ENCODE measurements around the gene TNNT2.

TNNT2 gene

DNA sequence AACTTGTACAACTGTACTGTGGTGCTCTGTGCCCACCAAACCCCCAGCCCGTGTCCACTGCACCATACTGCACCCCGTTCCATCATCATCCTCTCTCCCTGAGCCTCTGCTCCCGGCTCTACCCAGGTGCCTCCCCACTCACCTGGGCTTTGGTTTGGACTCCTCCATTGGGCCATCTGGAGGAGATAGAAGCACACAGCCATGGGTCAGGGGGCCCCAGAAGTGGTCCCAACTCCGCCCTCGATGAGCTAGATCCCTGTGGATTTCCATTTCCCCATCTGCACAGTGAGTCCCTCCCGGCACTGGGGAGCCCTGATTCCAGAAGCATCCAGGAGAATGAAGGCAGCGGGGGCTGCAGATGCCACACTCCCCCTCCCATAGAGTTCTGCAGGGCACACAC lies 10.8 kb downstream of the TNNT2 start:
- TF ChIP-seq, protein P1, sequence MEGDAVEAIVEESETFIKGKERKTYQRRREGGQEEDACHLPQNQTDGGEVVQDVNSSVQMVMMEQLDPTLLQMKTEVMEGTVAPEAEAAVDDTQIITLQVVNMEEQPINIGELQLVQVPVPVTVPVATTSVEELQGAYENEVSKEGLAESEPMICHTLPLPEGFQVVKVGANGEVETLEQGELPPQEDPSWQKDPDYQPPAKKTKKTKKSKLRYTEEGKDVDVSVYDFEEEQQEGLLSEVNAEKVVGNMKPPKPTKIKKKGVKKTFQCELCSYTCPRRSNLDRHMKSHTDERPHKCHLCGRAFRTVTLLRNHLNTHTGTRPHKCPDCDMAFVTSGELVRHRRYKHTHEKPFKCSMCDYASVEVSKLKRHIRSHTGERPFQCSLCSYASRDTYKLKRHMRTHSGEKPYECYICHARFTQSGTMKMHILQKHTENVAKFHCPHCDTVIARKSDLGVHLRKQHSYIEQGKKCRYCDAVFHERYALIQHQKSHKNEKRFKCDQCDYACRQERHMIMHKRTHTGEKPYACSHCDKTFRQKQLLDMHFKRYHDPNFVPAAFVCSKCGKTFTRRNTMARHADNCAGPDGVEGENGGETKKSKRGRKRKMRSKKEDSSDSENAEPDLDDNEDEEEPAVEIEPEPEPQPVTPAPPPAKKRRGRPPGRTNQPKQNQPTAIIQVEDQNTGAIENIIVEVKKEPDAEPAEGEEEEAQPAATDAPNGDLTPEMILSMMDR (IDR thresholded peaks at IDR 0.05; ENCODE audit: low read depth, low read length): no peak
- no peak overlapping the region for H3K4me3 ChIP-seq (replicated peaks in 1 of 2; ENCODE audit: low read depth in 2 of 2, low read length in 2 of 2)
- DNase-seq (ENCODE audit: low read depth in 2 of 2): no peak

DNA sequence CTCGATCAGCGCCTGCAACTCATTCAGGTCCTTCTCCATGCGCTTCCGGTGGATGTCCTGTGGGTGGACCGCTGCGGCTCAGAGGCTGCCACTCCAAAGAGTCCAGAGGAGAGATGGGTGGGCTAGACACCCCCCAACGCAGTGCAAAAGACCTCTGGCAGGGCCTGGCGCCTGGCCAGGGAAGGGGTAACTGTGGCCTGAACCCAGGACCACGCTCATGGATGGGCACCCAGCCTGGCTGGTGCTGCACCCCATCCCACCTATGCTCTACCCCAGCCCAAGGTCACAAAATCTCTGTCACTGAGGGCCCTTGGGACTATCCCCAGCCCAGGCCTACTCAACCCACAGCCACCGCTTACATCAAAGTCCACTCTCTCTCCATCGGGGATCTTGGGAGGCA lies 12.2 kb downstream of the TNNT2 start:
- TF ChIP-seq, protein P1 (IDR thresholded peaks at IDR 0.05; ENCODE audit: low read depth, low read length): no peak
- no peak for DNase-seq (ENCODE audit: low read depth in 2 of 2)
- H3K4me3 ChIP-seq (replicated peaks in 1 of 2; ENCODE audit: low read depth in 2 of 2, low read length in 2 of 2): no peak overlapping the region

DNA sequence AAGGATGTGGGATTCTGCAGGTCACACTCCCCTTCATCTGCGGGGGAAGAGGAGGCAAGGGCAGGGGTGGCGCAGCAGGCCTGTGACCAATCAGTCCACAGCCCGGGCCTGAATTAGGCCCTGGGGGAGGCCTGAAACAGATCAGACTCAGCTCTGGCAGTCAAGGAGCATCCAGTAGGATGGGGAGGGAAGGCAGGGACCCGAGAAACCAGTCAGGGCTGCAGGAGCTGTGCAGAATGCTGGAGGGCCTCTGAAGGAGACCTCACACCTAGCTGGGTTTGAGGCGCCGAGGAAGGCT lies 12.7 kb downstream of the TNNT2 start:
- H3K4me3 ChIP-seq (replicated peaks in 1 of 2; ENCODE audit: low read depth in 2 of 2, low read length in 2 of 2): no peak overlapping the region
- DNase-seq (ENCODE audit: low read depth in 2 of 2): no peak
- TF ChIP-seq, protein P1 (IDR thresholded peaks at IDR 0.05; ENCODE audit: low read depth, low read length): no peak

DNA sequence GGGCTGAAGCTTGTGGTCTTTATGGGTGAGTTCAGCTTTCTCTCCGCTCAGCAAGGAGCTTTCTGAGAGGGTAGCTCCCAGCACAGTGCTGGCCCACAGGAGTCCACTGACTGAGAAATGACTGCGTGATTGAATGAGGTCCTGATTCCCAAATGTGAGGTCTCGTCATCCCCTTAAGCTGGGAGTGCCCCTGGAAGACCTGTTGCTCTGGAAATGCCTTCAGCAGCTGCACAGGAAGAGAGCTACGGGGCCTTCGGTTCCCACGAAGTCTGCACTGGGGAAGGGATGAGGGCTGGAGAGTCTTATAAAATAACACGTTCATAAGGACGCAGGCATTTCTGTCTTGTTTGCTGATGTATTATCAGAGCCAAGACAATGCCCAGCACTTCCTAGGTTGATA lies 14.0 kb downstream of the TNNT2 start:
- no peak for DNase-seq (ENCODE audit: low read depth in 2 of 2)
- H3K4me3 ChIP-seq (replicated peaks in 1 of 2; ENCODE audit: low read depth in 2 of 2, low read length in 2 of 2): no peak overlapping the region
- TF ChIP-seq, protein P1 (IDR thresholded peaks at IDR 0.05; ENCODE audit: low read depth, low read length): no peak

DNA sequence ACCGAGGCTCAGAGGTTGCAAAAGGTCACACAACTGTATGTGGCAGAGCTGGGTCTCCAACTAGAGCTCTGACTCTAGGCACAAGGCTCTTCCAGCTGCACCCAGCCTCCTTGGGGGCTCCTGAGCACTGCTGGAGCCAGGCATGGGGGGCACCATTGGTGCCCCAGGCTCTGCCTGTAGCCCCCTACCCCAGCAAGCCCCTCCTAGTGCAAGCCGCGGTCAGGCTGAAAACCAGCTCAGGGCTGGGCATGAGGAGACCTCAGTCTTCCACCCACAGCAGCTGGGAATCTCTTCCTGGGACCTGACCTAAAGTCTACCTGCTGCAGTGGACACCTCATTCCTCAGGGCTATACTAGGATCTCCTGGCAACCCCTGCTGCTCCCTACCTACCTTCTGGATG lies 14.6 kb downstream of the TNNT2 start:
- DNase-seq (ENCODE audit: low read depth in 2 of 2): no peak
- TF ChIP-seq, protein P1 (IDR thresholded peaks at IDR 0.05; ENCODE audit: low read depth, low read length): no peak

DNA sequence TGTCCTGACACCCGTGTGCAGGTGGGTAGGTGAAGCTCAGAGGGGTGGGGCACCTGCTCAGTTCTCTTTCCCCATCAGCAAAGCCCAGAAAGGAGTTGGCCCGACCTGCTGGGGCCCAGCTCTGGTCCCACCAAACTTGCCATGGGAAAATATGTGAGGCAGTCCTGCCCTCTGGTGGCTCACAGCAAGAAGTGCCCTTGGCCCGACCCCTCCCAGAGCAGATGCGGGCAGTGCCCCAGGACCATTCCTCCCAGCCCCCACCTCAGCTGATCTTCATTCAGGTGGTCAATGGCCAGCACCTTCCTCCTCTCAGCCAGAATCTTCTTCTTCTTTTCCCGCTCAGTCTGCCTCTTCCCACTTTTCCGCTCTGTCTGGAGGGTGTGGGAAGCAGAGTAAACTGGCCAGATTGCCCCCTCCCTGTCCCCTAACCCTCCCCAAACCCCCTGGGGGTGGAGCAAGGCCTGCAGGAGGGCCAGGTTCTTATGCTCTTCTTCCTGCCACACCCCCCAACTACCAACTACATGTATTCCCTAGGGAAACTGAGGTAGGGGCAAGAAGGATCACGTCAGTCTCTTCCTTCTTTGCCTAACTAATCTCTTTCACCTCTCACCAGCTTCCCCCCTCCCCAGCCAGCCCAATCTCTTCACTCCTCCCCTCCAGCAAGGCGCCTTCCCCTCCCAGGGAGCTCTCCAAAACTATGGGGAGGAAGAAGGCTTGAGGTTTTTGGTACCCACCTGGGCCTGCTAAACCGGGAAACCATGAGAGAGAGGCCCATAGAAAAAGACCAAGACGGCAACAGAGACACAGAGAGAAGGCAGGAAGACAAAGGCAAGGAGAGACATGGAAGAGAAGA lies 15.6 kb downstream of the TNNT2 start:
- TF ChIP-seq, protein P1 (IDR thresholded peaks at IDR 0.05; ENCODE audit: low read depth, low read length): peak; percentile 86
- H3K4me3 ChIP-seq (replicated peaks in 1 of 2; ENCODE audit: low read depth in 2 of 2, low read length in 2 of 2): no peak overlapping the region
- peak; percentile 54 to 55 for DNase-seq (ENCODE audit: low read depth in 2 of 2)

More for the DNA sequence above, 14.6 kb downstream of the TNNT2 start:
- no peak overlapping the region for H3K4me3 ChIP-seq (replicated peaks in 1 of 2; ENCODE audit: low read depth in 2 of 2, low read length in 2 of 2)
